Neural cell (in vitro differentiated cells): ENCODE measurements around the gene DOHH. TPM values are rescaled to one million over a fixed set of nuclear protein-coding genes. Genes with fewer than 3 reads are reported as not detected.

ENCODE experiments used
- H2AFZ ChIP-seq: fragments of 200-600, 300-800 bp; sonication (generic), shearing (Covaris generic); 2 replicates; pipeline ENCODE4 v1.6.0; 2014; ENCODE audit warnings: low read depth, mild to moderate bottlenecking, antibody characterized with exemption, low read length, moderate library complexity
- H3F3A ChIP-seq: fragments of 200-600 bp; shearing (Covaris generic); 2 replicates; pipeline ENCODE4 v1.6.1; 2016; ENCODE audit warnings: mild to moderate bottlenecking, moderate library complexity, mixed read lengths, antibody characterized with exemption, low read length; ENCODE audit not compliant: insufficient read depth, poor library complexity, severe bottlenecking
- H3K27ac ChIP-seq: fragments of 200-600, 300-800 bp; sonication (generic), shearing (Covaris generic); 2 replicates; pipeline ENCODE4 v1.5.1; 2014; ENCODE audit warnings: mild to moderate bottlenecking, low read length, moderate library complexity
- H3K27me3 ChIP-seq: fragments of 300-800, 200-600 bp; sonication (generic), shearing (Covaris generic); 2 replicates; pipeline ENCODE4 v1.6.0; 2014; ENCODE audit warnings: mild to moderate bottlenecking, low read depth, low read length, moderate library complexity; ENCODE audit not compliant: insufficient read depth
- H3K36me3 ChIP-seq: fragments of 300-800, 200-600 bp; sonication (generic), shearing (Covaris generic); 2 replicates; pipeline ENCODE4 v1.5.1; 2014; ENCODE audit warnings: mild to moderate bottlenecking, antibody characterized with exemption, low read length, moderate library complexity; ENCODE audit not compliant: insufficient read depth
- H3K4me2 ChIP-seq: fragments of 300-800, 200-600 bp; sonication (generic), shearing (Covaris generic); 2 replicates; pipeline ENCODE4 v1.6.0; 2014; ENCODE audit warnings: mild to moderate bottlenecking, low read length
- H3K4me3 ChIP-seq: fragments of 300-800, 200-600 bp; sonication (generic), shearing (Covaris generic); 2 replicates; pipeline ENCODE4 v1.5.1; 2014; ENCODE audit warnings: mild to moderate bottlenecking, low read length, moderate library complexity
- H3K79me2 ChIP-seq: fragments of 200-600 bp; shearing (Covaris generic); replicated peaks from 2 replicates; pipeline ENCODE4 v1.6.0; 2014; ENCODE audit warnings: mild to moderate bottlenecking, low read length, moderate library complexity; ENCODE audit not compliant: insufficient read depth
- H3K9ac ChIP-seq: fragments of 300-800, 200-600 bp; sonication (generic), shearing (Covaris generic); 2 replicates; pipeline ENCODE4 v1.6.1; 2016; ENCODE audit warnings: mild to moderate bottlenecking, low read length, mixed read lengths
- H3K9me2 ChIP-seq: fragments of 200-600 bp; shearing (Covaris generic); 2 replicates; pipeline ENCODE4 v1.6.1; 2016; ENCODE audit warnings: mild to moderate bottlenecking, low read length, mixed read lengths; ENCODE audit not compliant: insufficient read depth
- H3K9me3 ChIP-seq: fragments of 200-600, 300-800 bp; sonication (generic), shearing (Covaris generic); 2 replicates; pipeline ENCODE4 v1.6.1; 2016; ENCODE audit warnings: mild to moderate bottlenecking, mixed run types, low read length, moderate library complexity, mixed read lengths
- H4K20me1 ChIP-seq: fragments of 200-600 bp; shearing (Covaris generic); 2 replicates; pipeline ENCODE4 v1.6.1; 2016; ENCODE audit warnings: mild to moderate bottlenecking, mixed run types; ENCODE audit not compliant: insufficient read depth
- CTCF ChIP-seq: fragments of 450-650 bp; IDR thresholded peaks from 2 replicates; pipeline ENCODE4 v1.5.1; 2014; ENCODE audit warnings: antibody characterized with exemption, mild to moderate bottlenecking, moderate library complexity; ENCODE audit not compliant: poor library complexity, severe bottlenecking
- EP300 ChIP-seq: fragments of 450-650 bp; conservative IDR thresholded peaks from 2 replicates; pipeline ENCODE4 v1.6.1; 2014; ENCODE audit warnings: antibody characterized with exemption, mild to moderate bottlenecking, moderate library complexity; ENCODE audit not compliant: poor library complexity, severe bottlenecking
- EZH2 ChIP-seq: fragments of 200-600, 300-800 bp; shearing (Covaris generic), sonication (generic); IDR thresholded peaks from 2 replicates; pipeline ENCODE4 v1.6.1; 2014; ENCODE audit warnings: antibody characterized with exemption, low read length, borderline replicate concordance, mild to moderate bottlenecking; ENCODE audit not compliant: insufficient read depth, poor library complexity, severe bottlenecking
- MXI1 ChIP-seq: fragments of 450-650 bp; conservative IDR thresholded peaks from 2 replicates; pipeline ENCODE4 v1.6.1; 2014; ENCODE audit warnings: antibody characterized with exemption, mild to moderate bottlenecking; ENCODE audit not compliant: poor library complexity, severe bottlenecking
- POLR2AphosphoS5 ChIP-seq: IDR thresholded peaks from 2 replicates; pipeline ENCODE4 v1.6.1; 2012
- RAD21 ChIP-seq: fragments of 450-650 bp; conservative IDR thresholded peaks from 2 replicates; pipeline ENCODE4 v1.6.1; 2014; ENCODE audit warnings: antibody characterized with exemption, mild to moderate bottlenecking, moderate library complexity
- SMC3 ChIP-seq: fragments of 450-650 bp; conservative IDR thresholded peaks from 2 replicates; pipeline ENCODE4 v1.6.1; 2014; ENCODE audit warnings: antibody characterized with exemption, mild to moderate bottlenecking, moderate library complexity; ENCODE audit not compliant: poor library complexity
- TAF1 ChIP-seq: IDR thresholded peaks from 2 replicates; pipeline ENCODE4 v1.6.1; 2012; ENCODE audit warnings: low read depth
- polyA plus RNA-seq: library from polyadenylated mRNA; depleted of rRNA; stranded (reverse); fragments of >200 nt; gene quantifications from 2 replicates; pipeline ENCODE4 v1.2.3, GENCODE V29; 2014
- TF ChIP-seq, protein P1 (sequence below): IDR thresholded peaks from 2 replicates; pipeline ENCODE4 v1.6.1; 2012; ENCODE audit warnings: borderline replicate concordance

Gene DOHH
- polyA plus RNA-seq, 1 donor from 2014 or later, result 20.3 TPM

DNA sequence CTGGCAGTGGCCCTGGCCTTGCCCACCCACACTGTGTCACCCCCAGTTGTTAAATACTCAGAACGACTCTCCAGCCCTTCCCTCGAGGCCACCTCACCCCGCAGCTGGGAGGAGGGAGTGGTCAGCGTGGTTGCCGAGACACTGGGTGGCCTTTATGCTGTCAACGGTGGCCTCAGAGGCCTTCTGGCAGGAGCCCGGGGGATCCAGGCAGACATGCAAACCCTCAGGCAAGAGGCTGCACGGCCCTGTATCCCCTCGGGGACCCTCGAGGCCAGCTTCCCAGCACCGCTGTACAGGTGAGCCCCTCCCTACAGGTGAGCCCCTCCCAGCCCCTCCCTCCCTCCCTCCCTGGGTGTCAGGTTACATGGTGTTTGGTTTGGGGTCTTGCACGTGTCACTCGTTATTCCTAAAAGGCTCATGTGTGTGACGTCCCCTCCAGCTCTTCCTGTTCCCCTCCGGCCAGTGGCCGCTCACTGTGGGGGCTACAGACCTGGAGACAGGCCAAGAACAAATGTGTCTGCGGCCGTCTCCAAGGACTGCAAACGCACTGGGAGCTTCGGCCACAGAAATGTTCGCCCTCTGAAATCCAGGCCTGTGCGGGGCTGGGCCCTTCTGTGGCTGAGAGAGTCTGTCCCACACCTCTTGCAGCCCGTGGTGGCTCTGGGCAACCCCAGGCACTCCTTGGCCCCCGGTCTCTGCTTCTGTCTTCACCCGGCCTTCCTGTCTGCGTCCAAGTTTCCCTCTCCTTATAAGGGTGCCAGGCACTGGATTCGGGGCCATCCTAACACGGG is 38.7 kb upstream of the DOHH start, which contains the start of gene TEKTIP1:
TSS of gene TEKTIP1 (plus strand) at position 210 of the 791 bp plus-strand sequence. CDS start at position 214, 4 bp downstream.
- Histone ChIP-seq H3K27me3 (no peaks in the 10 kb centered on the region), H4K20me1 (no peaks in the 10 kb centered on the region), H3K9ac (no peak within 1 kb of the TSS), H3K27ac (no peak within 1 kb of the TSS), H3K9me2 (no peaks in the 10 kb centered on the region), H3K36me3 (no peaks in the 10 kb centered on the region), H3K4me2 (no peak within 1 kb of the TSS), H3K9me3 (no peaks in the 10 kb centered on the region), H3K79me2 (no peaks in the 10 kb centered on the region), H3K4me3 (no peak within 1 kb of the TSS), H2AFZ (no peak within 1 kb of the TSS), H3F3A (no peaks in the 10 kb centered on the region)
- TF ChIP-seq, protein P1, sequence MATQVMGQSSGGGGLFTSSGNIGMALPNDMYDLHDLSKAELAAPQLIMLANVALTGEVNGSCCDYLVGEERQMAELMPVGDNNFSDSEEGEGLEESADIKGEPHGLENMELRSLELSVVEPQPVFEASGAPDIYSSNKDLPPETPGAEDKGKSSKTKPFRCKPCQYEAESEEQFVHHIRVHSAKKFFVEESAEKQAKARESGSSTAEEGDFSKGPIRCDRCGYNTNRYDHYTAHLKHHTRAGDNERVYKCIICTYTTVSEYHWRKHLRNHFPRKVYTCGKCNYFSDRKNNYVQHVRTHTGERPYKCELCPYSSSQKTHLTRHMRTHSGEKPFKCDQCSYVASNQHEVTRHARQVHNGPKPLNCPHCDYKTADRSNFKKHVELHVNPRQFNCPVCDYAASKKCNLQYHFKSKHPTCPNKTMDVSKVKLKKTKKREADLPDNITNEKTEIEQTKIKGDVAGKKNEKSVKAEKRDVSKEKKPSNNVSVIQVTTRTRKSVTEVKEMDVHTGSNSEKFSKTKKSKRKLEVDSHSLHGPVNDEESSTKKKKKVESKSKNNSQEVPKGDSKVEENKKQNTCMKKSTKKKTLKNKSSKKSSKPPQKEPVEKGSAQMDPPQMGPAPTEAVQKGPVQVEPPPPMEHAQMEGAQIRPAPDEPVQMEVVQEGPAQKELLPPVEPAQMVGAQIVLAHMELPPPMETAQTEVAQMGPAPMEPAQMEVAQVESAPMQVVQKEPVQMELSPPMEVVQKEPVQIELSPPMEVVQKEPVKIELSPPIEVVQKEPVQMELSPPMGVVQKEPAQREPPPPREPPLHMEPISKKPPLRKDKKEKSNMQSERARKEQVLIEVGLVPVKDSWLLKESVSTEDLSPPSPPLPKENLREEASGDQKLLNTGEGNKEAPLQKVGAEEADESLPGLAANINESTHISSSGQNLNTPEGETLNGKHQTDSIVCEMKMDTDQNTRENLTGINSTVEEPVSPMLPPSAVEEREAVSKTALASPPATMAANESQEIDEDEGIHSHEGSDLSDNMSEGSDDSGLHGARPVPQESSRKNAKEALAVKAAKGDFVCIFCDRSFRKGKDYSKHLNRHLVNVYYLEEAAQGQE, result no peak
- TF ChIP-seq MXI1 (no peak), TAF1 (no peak), SMC3 (no peak), POLR2AphosphoS5 (no peak), RAD21 (no peak), EZH2 (no peak), CTCF (no peak), EP300 (no peak)

DNA sequence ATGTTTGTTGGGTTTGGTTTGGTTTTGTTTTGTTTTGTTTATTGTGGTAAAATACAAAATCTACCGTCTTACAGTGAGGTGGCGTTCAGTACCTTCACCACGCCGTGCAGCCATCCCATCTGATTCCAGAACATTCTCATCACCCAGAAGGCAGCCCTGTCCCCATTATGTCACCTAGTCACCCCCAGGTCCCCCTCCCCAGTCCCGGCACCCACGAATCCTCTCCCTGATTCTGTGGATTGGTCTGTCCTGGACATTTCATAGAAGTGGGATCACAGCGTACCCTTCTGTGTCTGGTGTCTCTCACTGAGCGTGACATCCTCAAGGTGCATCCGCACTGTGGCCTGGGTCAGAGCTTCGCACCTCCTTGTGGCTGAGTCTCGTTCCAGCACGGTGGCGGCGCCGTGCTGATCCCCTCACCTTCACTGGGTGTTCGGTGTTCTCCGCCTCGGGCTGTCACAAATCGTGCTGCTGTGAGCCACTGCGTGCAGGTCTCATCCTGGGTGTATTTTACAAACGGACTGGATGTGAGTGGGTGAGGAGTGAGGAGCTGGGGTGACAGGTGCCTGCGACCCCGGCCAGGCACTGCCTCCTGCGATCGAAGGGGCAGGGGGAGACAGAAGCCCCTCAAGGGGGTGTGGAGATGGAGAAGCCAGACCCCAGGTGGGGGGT is 37.9 kb upstream of the DOHH start:
- Histone ChIP-seq H3K36me3 (no peaks in the 10 kb centered on the region), H3K27me3 (no peaks in the 10 kb centered on the region), H3K79me2 (no peaks in the 10 kb centered on the region), H3K9me3 (no peaks in the 10 kb centered on the region), H3K9me2 (no peaks in the 10 kb centered on the region), H2AFZ (no peak overlapping the region), H3K9ac (no peak overlapping the region), H3K4me3 (no peak overlapping the region), H4K20me1 (no peaks in the 10 kb centered on the region), H3K27ac (no peak overlapping the region), H3K4me2 (no peak overlapping the region), H3F3A (no peaks in the 10 kb centered on the region)
- TF ChIP-seq EP300 (no peak), MXI1 (no peak), EZH2 (no peak), TAF1 (no peak), SMC3 (no peak), CTCF (no peak)
- TF ChIP-seq, protein P1, result no peak
